Tongue (tissue), 2 donors: Measurements from ENCODE around the gene GJA4. TPM values are rescaled to one million over a fixed set of nuclear protein-coding genes. Genes with fewer than 3 reads are reported as not detected.
"Not testable (repeated sequence)": the region's sequence is repeated elsewhere in the genome, so short reads cannot be mapped to it uniquely, and the experiment has no call there.

ENCODE experiments used
- DNase-seq: peaks from one replicate; pipeline ENCODE4 v3.0.0-alpha.2; 2015
- total RNA-seq: library from RNA; depleted of rRNA; stranded (reverse); fragments of >200 nt; gene quantifications from one replicate; pipeline ENCODE4 v1.2.3, GENCODE V29; 2014

GJA4 gene
- total RNA-seq, 1 donor from 2014 or later, result 25.8 TPM

DNA sequence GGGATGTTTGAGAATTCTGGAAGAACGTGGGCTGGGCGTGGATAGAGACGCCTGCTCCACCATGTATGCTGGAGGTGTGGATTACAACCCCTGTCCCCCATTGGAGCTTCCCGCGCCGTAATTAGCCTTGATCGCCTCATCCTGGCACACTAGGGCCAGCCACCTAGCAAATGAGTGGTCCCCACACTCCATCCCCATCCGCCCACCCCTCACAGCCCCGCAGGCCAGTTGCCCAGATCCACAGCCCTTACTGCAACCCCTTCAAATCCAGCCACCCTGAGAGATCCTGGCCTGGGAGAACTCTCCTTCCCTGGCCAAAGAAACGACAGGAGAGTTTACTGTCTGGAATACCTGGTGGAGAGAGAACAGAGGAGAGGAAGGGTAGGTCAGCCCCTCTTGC lies 375 bp upstream of the GJA4 start:
- no peak for DNase-seq

DNA sequence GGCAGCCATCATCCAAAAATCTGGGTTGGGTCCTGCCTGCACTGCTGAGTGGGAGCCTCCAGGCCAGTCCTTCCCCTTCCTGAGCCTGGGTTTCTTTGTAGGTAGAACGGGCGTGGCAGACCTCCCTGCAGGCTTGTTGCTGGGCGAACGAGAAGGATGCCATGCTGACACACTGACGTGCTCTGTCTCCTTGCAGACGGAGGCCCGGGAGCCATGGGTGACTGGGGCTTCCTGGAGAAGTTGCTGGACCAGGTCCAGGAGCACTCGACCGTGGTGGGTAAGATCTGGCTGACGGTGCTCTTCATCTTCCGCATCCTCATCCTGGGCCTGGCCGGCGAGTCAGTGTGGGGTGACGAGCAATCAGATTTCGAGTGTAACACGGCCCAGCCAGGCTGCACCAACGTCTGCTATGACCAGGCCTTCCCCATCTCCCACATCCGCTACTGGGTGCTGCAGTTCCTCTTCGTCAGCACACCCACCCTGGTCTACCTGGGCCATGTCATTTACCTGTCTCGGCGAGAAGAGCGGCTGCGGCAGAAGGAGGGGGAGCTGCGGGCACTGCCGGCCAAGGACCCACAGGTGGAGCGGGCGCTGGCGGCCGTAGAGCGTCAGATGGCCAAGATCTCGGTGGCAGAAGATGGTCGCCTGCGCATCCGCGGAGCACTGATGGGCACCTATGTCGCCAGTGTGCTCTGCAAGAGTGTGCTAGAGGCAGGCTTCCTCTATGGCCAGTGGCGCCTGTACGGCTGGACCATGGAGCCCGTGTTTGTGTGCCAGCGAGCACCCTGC lies 1.4 kb downstream of the GJA4 start:
- no peak for DNase-seq

DNA sequence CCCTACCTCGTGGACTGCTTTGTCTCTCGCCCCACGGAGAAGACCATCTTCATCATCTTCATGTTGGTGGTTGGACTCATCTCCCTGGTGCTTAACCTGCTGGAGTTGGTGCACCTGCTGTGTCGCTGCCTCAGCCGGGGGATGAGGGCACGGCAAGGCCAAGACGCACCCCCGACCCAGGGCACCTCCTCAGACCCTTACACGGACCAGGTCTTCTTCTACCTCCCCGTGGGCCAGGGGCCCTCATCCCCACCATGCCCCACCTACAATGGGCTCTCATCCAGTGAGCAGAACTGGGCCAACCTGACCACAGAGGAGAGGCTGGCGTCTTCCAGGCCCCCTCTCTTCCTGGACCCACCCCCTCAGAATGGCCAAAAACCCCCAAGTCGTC lies 2.0 kb downstream of the GJA4 start:
- DNase-seq, result no peak

GRCh38 chr1:34795916-34796315 lies 3.1 kb downstream of the GJA4 start:
- no peak for DNase-seq

- no peak for DNase-seq
Measured at GRCh38 chr1:34796990-34797389, 4.2 kb downstream of the GJA4 start.

DNA sequence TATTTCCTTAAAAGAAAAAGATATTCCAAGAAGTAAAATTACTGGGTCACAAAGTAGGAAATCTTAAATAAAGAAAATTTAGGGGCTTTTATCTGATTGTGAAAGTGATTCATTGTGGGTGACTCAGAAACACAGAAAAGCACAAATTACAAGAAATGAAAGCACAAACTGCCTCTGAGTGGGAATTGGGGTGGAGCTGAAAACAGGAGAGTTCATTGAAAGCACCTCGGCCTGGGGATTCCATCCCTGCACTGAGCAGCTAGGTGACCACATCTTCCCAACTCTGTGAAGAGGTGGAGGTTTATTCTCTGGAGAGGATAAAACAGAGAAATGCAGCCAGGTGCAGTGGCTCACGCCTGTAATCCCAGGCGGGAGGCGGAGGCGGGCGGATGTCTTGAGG lies 7.4 kb downstream of the GJA4 start:
- DNase-seq, result no peak

DNA sequence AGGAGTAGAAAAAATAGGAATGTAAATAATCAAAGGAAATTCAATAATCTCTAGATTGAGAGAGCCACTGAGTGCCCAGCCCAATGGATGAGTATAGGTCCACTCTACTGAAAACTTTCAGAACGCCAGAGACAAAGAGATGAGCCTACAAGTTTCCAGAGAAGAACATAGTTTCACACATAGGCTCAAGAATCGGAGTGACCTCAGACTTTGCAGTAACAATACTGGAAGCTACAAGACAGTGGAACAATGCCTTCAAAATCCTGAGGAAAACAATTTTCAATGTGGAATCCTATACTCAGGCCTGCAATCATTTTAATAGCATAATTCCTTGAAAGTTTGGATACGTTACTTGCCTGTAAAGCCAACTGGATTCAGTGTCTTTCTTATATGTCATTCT lies 11.0 kb downstream of the GJA4 start:
- DNase-seq, result no peak

GRCh38 chr1:34806396-34806795 lies 13.6 kb downstream of the GJA4 start:
- no peak for DNase-seq

DNA sequence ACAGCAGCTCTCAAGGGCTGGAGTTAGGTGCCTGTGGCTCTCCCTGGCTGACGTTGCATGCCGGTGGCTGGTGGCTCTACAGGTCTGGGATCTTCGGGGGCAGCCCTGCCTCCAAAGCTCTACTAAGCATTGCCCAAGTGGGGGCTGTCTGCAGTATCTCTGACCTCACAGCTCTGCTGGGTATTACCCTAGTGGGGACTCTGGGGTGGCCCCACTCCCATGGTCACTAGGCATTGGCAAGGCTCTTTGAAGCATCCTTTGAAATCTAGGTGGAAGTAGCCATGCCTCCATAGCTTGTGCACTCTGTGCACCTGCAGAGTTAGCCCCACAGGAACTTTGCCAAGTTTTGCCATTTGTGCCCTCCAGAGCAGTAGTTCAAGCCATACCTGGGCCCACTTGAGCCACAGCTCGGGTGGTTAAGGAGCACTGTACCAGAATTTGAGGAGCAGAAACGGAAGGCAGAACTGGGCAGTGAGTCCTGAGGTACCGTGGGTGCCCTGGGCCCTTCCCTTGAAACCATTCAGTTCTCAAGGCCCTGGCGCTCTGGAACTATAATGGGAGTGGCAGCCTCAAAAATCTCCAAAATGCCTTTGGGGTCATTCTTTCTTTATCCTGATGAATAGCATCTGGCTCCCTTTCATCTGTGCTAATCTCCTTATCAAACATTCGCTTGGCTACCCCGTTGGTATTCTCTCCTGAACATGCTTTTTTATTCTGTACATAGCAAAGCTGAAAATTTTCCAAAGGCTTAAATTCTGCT lies 15.4 kb downstream of the GJA4 start:
- DNase-seq, result no peak

DNA sequence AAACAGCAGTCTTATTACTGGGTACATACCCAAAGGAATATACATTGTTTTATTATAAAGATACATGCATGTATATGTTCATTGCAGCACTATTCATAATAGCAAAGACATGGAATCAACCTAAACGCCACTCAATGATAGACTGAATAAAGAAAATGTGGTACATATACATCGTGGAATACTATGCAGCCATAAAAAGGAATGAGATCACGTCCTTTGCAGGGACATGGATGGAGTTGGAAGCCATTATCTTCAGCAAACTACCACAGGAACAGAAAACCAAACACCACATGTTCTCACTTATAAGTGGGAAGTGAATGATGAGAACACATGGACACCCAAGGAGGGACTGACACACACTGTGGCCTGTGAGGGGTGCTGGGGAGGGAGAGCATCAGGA lies 18.0 kb downstream of the GJA4 start:
- DNase-seq, result not testable (repeated sequence)

DNA sequence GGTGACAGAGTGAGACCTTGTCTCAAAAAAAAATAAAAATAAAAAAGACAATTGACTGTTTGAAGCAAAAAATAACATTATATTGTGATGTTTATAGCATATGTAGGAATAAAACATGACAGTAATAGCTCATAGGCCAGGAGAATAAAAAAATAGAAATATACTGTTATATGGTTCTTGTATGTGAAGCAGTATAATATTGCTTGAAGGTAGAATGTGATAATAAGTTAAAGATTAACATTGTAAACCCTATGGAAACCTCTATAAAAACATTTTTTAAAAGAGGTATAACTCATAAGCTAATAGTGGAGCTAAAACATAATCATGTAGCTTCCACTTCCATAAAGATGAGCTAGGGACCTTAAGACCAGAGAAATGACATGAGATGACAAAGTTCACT lies 23.5 kb downstream of the GJA4 start:
- no peak for DNase-seq

DNA sequence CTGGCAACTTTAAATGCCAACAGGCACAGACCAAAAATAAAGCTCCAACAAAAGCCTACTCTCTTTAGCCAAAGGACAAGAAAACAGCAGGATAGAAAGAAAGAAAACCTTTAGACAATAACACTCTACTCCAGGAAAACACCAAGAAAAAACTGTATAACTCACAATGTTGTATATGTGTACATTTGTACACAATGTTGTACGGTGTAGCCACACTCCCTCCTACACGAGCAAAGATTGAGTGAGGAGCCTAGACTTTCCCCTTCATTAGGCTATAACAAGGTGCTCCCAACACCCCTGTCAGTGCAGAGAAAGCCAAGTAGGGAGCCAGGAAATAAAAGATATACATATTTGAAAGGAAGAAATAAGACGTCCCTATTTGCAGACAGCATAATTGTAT lies 24.0 kb downstream of the GJA4 start:
- DNase-seq, result no peak

DNA sequence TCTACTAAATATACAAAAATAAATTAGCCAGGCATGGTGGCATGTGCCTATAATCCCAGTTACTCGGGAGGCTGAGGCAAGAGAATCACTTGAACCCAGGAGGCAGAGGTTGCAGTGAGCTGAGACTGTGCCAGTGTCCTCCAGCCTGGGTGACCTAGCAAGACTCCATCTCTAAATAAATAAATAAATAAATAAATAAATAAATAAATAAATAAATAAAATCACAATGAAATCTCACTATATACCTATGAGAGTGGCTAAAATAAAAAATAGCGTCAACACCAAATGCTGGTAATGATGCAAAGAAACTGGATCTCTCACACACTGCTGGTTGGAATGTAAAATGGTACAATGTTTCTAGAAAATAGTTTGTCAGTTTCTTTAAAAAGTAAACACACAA lies 26.1 kb downstream of the GJA4 start:
- not testable (repeated sequence) for DNase-seq

GRCh38 chr1:34822202-34822601 lies 29.4 kb downstream of the GJA4 start:
- DNase-seq, result no peak

- no peak for DNase-seq
Measured at GRCh38 chr1:34824817-34825454, 32.1 kb downstream of the GJA4 start.

- DNase-seq, result no peak
Measured at GRCh38 chr1:34825455-34826091, 32.8 kb downstream of the GJA4 start.

- no peak for DNase-seq
Measured at GRCh38 chr1:34827341-34827941, 34.6 kb downstream of the GJA4 start.

DNA sequence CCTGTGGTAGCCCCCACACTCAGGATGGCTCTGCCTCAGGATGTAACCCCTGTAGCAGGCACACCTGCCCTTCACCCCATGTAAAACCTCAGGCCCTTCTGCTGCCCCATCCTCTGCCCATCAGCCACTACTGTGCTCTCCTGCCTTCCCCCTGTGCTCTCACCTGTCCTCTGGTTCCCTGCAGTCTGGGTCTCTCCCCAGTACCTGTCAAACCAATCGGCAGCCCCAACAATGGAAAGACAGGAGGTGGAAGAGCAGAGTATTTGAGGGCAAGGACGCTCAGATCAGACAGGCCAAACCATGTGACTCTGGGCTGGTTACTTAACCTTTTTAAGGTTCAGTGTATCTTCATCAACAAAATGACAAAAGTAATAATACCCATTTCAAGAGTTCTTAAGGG lies 35.8 kb downstream of the GJA4 start:
- DNase-seq, result no peak

DNA sequence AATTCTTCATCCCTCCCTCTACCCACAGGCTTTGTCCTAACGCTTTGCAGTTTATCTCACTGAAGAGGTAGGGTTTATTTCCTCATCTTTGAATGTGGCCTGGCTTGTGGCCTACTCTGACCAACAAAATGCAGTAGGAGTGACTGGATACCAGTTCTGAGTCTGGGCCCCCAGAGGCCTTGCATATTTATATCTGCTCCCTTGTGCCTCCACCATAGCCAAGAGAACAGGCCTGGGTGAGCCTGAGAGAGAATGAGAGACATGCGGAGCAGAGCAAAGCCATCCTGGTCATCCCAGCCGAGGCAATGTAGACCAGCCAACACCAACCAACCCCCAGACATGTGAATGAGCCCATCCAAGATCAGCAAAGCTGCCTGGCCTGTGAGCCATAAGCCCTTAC lies 36.5 kb downstream of the GJA4 start:
- DNase-seq, result no peak

GRCh38 chr1:34831721-34832246 lies 39.0 kb downstream of the GJA4 start:
- DNase-seq, result no peak

GRCh38 chr1:34833711-34834110 lies 40.9 kb downstream of the GJA4 start:
- DNase-seq, result no peak
